Activated T-helper 1 cell treated with anti-CD3 and anti-CD28 coated beads, Interleukin-12 subunit alpha, Interleukin-12 subunit beta, Interleukin-2, Interleukin-4 antibody, amounts not matched to agents 30 ng/mL and 10 ng/mL and 1 ng/mL, durations not matched to agents 14 hours and 24 hours and 36 hours (primary cell): Measurements from ENCODE around the gene NPAS3. TPM values are rescaled to one million over a fixed set of nuclear protein-coding genes. Genes with fewer than 3 reads are reported as not detected.

Experiments
- DNase-seq: peaks from one replicate; pipeline ENCODE4 v3.0.0; 2021; ENCODE audit warnings: low spot score
- H3K27ac Mint-ChIP-seq: one replicate; pipeline ENCODE4 v1.8.0; 2021; ENCODE audit warnings: mild to moderate bottlenecking, mixed read lengths
- H3K27me3 Mint-ChIP-seq: one replicate; pipeline ENCODE4 v1.8.0; 2022; ENCODE audit warnings: mild to moderate bottlenecking, moderate library complexity, mixed read lengths; ENCODE audit not compliant: insufficient read depth
- H3K36me3 Mint-ChIP-seq: one replicate; pipeline ENCODE4 v1.8.0; 2021; ENCODE audit warnings: low read depth, mixed read lengths
- H3K4me1 Mint-ChIP-seq: one replicate; pipeline ENCODE4 v1.8.0; 2021; ENCODE audit warnings: low read depth, mixed read lengths
- H3K4me3 Mint-ChIP-seq: one replicate; pipeline ENCODE4 v1.8.0; 2021; ENCODE audit warnings: mild to moderate bottlenecking, moderate library complexity, mixed read lengths
- H3K9me3 Mint-ChIP-seq: one replicate; pipeline ENCODE4 v1.8.0; 2021; ENCODE audit warnings: mixed read lengths
- intact Hi-C: fragments of 100-400 bp; cut with micrococcal nuclease; formaldehyde crosslinking; loops from one replicate; pipeline ENCODE4 v1.15.1; 2024
- total RNA-seq: library from RNA; stranded (reverse); gene quantifications from 2 replicates; pipeline ENCODE4 v1.2.3, GENCODE V29; 2022

NPAS3 gene
- total RNA-seq, 1 donor from 2014 or later: not detected

DNA sequence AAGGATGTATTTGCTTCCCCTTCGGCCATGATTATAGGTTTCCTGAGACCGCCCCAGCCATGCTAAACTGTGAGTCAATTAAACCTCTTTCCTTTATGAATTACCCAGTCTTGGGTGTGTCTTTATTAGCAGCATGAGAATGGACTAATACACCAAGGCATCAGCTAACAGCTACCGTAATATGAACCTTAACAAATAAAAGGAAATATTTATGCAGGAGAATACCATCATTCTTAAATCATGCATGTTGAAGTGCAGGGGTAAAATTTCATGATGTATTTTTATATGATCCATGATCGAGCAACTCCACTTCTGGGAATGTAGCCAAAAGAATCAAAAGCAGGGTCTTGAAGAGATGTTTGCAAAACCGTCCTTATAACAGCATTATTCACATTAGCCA, 379.0 kb downstream of the NPAS3 start:
- H3K4me3 Mint-ChIP-seq: no peak overlapping the region
- H3K4me1 Mint-ChIP-seq: no peaks in the 10 kb centered on the region
- no peak for DNase-seq
- H3K9me3 Mint-ChIP-seq: no peaks in the 10 kb centered on the region
- no peaks in the 10 kb centered on the region for H3K27me3 Mint-ChIP-seq
- no peaks in the 10 kb centered on the region for H3K36me3 Mint-ChIP-seq
- H3K27ac Mint-ChIP-seq: no peak overlapping the region
- intact Hi-C loops: no loop called here

DNA sequence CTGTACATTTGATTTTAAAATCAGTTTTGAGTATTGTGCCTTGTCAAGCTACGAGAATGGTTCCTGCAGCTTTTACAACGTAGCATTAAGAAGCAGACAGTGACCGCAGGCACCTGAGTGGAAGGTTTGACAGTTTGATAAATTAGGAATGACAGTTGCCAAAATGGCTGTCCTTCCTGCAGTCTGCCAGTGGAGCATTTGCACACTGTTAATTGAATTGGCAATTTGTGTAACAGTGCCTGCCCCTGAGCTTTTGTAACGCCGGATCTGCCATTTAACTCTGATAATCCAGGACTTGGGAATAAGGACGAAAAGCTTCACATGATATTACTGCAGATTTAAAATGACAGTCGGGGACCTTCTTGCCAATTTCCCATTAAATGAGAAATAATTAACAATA, 385.3 kb downstream of the NPAS3 start:
- Mint-ChIP-seq H3K27me3 (no peaks in the 10 kb centered on the region), H3K9me3 (no peaks in the 10 kb centered on the region), H3K4me1 (no peaks in the 10 kb centered on the region), H3K36me3 (no peaks in the 10 kb centered on the region), H3K4me3 (no peak overlapping the region), H3K27ac (no peak overlapping the region)
- intact Hi-C loops: no loop called here
- no peak for DNase-seq

DNA sequence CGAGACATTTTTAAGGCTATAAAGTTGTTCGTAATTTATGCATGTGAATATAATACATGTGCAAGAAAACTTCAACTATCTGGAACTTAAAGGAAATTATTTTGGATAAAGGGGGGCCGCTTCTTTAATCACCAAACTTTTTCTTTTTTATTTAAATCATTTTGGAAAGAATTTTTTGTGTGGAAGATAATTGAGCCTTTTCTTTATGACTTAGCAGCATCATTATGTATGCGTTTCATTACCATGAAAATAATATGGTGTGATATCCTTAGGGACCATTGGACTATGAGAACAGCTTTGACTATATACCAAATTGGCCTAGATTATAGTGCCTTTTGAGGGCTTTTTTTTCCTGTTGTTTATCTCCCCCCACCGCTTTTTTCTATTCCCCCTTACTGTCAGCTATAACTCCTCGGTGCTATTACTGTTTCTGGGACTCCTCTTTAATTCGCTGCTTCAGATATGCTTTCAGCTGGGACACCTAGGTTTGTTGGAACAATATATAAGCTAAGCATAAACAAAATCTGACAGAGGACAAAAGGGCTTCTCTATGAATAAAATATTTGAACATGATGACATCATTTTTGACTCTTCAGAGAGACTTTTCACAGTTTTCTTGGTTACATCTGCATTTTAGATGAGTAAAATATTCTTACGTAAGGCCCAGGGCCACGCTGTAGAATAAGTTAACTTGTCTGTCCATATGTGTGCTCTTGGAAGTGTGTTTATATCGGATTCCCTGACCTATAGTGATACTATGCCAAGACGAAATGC, 392.7 kb downstream of the NPAS3 start:
- Mint-ChIP-seq H3K4me1 (no peaks in the 10 kb centered on the region), H3K36me3 (no peaks in the 10 kb centered on the region), H3K27me3 (peaks cover 2% of the 10 kb centered on the region), H3K4me3 (no peak overlapping the region), H3K9me3 (no peaks in the 10 kb centered on the region), H3K27ac (no peak overlapping the region)
- no peak for DNase-seq
- intact Hi-C loops: no loop called here

DNA sequence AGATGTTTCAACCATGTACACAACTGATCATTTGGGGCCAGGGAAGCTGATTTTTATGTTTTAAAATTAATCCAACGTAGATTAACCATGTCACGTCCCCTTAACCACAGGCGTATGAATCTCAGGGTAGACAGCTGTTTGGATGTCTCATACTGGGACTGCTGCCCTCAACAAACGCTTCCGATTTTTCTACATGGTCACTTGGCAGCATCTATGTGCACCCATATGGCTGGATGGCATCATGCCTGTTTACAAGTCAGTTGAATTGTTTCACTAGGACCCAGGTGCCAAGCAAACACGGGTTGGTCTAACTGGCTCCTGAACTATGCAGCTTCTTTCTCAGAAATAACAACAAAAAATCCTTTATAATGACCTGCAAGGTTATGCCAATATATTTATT, 393.8 kb downstream of the NPAS3 start:
- H3K9me3 Mint-ChIP-seq: no peaks in the 10 kb centered on the region
- H3K27me3 Mint-ChIP-seq: peaks cover 2% of the 10 kb centered on the region
- DNase-seq: no peak
- intact Hi-C loops: no loop called here
- H3K4me3 Mint-ChIP-seq: no peak overlapping the region
- no peaks in the 10 kb centered on the region for H3K4me1 Mint-ChIP-seq
- no peaks in the 10 kb centered on the region for H3K36me3 Mint-ChIP-seq
- no peak overlapping the region for H3K27ac Mint-ChIP-seq

DNA sequence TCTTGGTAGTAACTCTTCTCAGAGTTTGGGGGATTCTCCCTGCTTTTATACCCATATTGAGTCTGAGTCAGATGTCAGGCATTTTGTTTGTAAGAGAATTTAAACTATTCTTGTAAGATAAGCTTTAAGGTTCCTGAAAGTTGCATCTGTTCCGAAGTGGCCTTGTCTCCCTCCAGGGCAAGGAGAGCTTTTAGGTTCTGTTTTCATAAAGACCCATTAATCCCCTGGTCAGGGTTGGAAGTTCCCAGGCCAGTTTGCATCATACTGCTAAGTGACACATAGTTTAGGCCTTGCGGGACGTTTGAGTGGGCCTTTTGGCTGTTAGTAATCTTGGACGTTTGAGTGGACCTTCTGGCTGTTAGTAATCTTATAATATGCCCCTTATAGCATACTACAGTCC, 396.7 kb downstream of the NPAS3 start:
- no peaks in the 10 kb centered on the region for H3K9me3 Mint-ChIP-seq
- H3K27me3 Mint-ChIP-seq: peaks cover 2% of the 10 kb centered on the region
- no peak for DNase-seq
- no peaks in the 10 kb centered on the region for H3K4me1 Mint-ChIP-seq
- no peaks in the 10 kb centered on the region for H3K36me3 Mint-ChIP-seq
- no peak overlapping the region for H3K27ac Mint-ChIP-seq
- intact Hi-C loops: no loop called here
- no peak overlapping the region for H3K4me3 Mint-ChIP-seq

DNA sequence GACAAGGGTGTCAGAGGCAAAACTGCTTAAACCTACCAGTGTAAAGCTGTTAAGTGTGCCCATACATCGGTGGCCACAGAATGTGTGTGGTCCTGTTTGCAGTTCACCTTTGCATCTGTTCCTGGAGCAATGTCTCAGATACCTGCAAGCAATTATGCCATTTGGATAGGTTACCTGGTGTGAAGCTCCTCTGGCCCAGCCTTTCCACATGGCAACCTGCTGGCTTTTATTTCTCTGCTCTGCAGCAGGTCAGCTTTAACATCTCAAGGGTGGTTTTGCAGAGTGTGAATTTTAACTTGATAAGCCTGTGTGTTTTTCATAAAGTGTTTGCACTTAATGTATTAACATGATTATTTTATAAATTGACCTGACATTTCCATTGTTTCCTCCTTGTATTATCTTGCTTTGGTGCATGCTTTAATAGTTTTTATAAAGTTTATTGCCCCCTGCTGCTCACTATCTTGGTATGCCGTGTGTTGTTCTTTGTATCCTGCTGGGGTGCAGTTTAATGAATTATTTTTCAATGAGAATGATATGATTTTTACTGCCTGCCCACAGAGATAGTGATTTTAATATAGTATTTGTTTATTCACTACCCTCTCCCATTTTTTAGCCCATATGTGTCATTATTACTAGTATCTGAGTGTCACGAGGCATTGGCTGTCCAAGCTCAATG, 403.8 kb downstream of the NPAS3 start:
- H3K36me3 Mint-ChIP-seq: no peaks in the 10 kb centered on the region
- peaks cover 6% of the 10 kb centered on the region for H3K9me3 Mint-ChIP-seq
- no peak for DNase-seq
- H3K4me1 Mint-ChIP-seq: no peaks in the 10 kb centered on the region
- no peak overlapping the region for H3K4me3 Mint-ChIP-seq
- no peaks in the 10 kb centered on the region for H3K27me3 Mint-ChIP-seq
- no peak overlapping the region for H3K27ac Mint-ChIP-seq
- intact Hi-C loops: loop anchor here (5.0 kb wide), 1 partner anchor 765 kb away; no protein-coding TSS in a partner anchor

DNA sequence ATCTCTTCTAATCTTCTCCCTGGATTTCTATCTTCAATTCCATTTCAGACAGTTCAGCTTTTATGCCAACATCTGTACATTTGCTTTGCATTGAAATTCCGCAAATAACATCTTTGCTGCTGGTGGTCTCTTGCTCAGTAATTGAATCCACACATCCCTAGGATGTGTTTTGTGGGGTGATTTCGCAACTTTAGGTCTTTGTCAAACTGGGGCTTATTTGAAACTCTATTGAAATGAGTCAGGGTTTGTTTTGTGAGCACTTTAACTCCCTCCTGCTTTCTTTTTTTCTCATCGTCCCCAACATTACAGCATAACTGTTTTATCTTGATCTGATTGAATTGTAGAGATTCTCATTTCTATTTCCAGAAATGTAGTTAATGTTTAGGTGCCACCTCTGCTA, 404.3 kb downstream of the NPAS3 start:
- Mint-ChIP-seq H3K27ac (no peak overlapping the region), H3K27me3 (no peaks in the 10 kb centered on the region), H3K4me1 (no peaks in the 10 kb centered on the region), H3K4me3 (no peak overlapping the region), H3K36me3 (no peaks in the 10 kb centered on the region), H3K9me3 (peaks cover 6% of the 10 kb centered on the region)
- DNase-seq: no peak
- intact Hi-C loops: loop anchor here (5.0 kb wide), 1 partner anchor 766 kb away; no protein-coding TSS in a partner anchor

DNA sequence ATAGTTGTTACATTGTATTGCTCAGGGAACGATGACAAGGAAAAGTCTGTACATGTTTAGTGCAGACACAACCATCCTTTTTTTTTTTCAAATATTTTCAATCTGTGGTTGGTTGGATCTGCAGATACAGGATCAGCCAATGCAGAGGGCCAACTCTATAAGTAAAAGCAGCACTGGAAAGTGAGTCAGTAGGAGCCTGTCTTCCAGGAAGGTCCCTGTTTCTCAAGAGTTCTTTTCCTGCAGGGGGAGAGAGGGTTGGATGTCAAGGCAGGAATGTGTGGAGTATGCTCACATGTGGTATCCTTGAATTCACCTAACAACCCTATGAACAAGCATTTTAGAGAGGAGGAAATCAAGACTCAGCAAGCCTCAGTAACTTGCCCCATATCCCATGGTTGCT, 409.1 kb downstream of the NPAS3 start:
- Mint-ChIP-seq H3K27ac (no peak overlapping the region), H3K4me3 (no peak overlapping the region), H3K27me3 (no peaks in the 10 kb centered on the region), H3K9me3 (peaks cover 8% of the 10 kb centered on the region), H3K4me1 (no peaks in the 10 kb centered on the region), H3K36me3 (no peaks in the 10 kb centered on the region)
- intact Hi-C loops: no loop called here
- DNase-seq: no peak

DNA sequence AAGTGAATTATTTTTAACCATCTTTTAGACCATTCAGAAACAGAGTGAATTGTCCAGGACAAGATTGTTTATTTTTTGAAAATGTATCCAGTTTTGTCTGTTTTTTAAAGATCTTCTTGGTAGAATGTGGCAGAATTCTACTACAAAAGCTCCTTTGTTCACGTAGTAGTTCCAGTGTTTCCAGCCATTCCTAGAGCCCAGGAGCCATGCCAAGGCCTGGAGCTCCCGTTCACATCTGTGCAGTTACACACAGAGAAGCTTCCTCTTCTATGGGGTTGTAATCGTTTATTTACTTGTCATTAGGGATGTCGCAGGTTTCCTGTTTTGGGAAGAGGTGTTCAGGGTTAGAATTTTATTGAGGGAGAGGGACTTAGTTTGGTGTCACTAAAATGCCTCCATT, 409.8 kb downstream of the NPAS3 start:
- DNase-seq: no peak
- Mint-ChIP-seq H3K27me3 (no peaks in the 10 kb centered on the region), H3K27ac (no peak overlapping the region), H3K9me3 (peaks cover 8% of the 10 kb centered on the region), H3K4me3 (no peak overlapping the region), H3K4me1 (no peaks in the 10 kb centered on the region), H3K36me3 (no peaks in the 10 kb centered on the region)
- intact Hi-C loops: no loop called here

DNA sequence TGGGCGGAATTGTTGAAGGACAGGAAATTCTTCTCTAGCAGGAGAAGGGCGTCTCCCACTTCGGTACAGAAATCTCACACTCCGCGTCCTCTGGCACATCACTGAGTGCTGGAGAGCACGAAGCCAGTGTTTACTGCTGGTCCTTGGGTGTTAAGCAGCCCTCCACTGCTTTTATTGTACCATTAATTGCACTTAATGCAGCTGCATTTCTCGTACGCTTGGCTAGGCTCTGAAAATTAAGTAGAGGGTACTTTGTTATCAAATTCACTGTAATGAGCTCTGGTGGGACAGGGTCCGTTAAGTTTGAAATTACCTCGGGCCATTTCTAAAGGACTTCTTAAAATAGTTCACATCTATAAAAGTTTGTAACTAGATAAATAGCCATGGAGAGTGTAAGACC, 411.2 kb downstream of the NPAS3 start:
- H3K27me3 Mint-ChIP-seq: no peaks in the 10 kb centered on the region
- no peak overlapping the region for H3K4me3 Mint-ChIP-seq
- H3K36me3 Mint-ChIP-seq: no peaks in the 10 kb centered on the region
- peaks cover 8% of the 10 kb centered on the region for H3K9me3 Mint-ChIP-seq
- DNase-seq: no peak
- intact Hi-C loops: no loop called here
- no peaks in the 10 kb centered on the region for H3K4me1 Mint-ChIP-seq
- no peak overlapping the region for H3K27ac Mint-ChIP-seq

DNA sequence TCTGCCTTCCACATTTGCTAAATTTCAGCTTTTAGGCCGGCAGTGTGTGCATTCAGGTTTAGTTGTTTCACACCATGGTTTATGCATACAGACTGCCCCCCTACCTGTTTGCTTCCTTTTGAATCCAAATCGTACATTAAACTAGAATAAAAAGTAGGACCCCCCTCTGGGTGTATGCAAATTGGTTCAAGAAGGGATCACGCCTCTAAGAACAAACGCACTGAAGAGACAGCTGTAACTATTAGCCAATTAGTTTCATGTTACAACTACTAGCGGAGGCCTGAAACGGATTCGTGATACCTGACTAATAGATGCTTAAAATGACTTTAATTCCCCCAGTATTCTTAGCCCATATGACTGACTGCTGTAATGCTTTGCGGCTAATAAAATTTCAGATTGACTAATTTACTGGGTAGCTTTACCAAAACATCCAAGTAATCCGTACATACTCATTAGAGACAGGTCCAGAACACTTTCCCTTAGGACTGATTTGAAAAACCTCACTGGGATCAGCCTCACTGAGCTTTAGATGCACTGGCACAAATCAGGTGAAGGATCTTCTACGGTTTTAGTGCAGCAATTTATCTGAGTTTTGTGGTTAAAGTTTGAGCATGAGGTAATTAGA, 411.8 kb downstream of the NPAS3 start:
- Mint-ChIP-seq H3K4me1 (no peaks in the 10 kb centered on the region), H3K4me3 (no peak overlapping the region), H3K9me3 (peaks cover 8% of the 10 kb centered on the region), H3K27me3 (no peaks in the 10 kb centered on the region), H3K36me3 (no peaks in the 10 kb centered on the region), H3K27ac (no peak overlapping the region)
- intact Hi-C loops: no loop called here
- DNase-seq: no peak

DNA sequence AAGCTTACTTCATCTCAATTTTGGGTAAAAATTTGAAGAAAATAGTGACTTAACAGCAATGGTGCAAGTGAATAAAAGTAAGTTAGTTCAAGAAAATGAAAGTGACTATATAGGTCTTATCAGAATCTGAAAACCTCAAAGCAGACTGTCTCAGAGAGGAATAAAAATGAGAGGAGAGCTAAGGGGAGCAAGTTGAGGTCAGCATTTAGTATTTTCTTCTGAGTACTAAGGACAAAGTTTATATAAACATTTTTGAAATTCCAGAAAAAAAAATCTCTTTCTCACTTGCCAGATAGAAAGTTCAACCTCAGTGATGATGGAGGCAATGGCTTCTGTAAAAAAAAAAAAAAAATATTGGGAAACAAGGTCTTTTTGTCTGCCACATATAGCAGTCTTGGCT, 414.1 kb downstream of the NPAS3 start:
- no peaks in the 10 kb centered on the region for H3K36me3 Mint-ChIP-seq
- intact Hi-C loops: no loop called here
- peaks cover 3% of the 10 kb centered on the region for H3K9me3 Mint-ChIP-seq

DNA sequence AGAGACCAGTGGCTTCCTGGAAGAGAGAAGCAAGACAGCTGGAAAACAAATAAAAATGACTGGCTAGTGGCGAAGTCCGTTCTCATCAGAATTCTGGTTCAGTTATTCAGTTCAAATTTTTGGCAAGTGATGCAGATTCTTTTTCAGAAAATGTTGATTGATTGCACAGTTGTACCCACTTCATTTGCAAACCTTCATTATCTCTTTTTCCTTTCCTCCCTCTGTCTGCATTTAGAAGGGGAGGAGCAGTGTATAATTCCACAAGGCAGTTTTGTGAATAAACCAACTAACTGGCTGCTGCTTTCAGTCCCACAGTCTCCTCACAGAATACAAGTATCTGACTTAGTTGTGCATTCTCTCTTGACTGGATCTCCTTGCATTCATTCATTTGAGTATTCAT, 417.5 kb downstream of the NPAS3 start:
- Mint-ChIP-seq H3K4me1 (no peaks in the 10 kb centered on the region), H3K9me3 (no peaks in the 10 kb centered on the region), H3K27me3 (no peaks in the 10 kb centered on the region), H3K27ac (no peak overlapping the region), H3K4me3 (no peak overlapping the region), H3K36me3 (no peaks in the 10 kb centered on the region)
- no peak for DNase-seq
- intact Hi-C loops: no loop called here

More for the DNA sequence above, 414.1 kb downstream of the NPAS3 start:
- Mint-ChIP-seq H3K4me1 (no peaks in the 10 kb centered on the region), H3K27ac (no peak overlapping the region), H3K27me3 (no peaks in the 10 kb centered on the region), H3K4me3 (no peak overlapping the region)
- no peak for DNase-seq
